Iris pigment epithelial cell (primary cell): Measurements from ENCODE around the gene GDA.

Experiments
- DNase-seq: peaks from one replicate; pipeline ENCODE4 v3.0.0-alpha.2; 2011; ENCODE audit warnings: low read depth

Gene GDA

DNA sequence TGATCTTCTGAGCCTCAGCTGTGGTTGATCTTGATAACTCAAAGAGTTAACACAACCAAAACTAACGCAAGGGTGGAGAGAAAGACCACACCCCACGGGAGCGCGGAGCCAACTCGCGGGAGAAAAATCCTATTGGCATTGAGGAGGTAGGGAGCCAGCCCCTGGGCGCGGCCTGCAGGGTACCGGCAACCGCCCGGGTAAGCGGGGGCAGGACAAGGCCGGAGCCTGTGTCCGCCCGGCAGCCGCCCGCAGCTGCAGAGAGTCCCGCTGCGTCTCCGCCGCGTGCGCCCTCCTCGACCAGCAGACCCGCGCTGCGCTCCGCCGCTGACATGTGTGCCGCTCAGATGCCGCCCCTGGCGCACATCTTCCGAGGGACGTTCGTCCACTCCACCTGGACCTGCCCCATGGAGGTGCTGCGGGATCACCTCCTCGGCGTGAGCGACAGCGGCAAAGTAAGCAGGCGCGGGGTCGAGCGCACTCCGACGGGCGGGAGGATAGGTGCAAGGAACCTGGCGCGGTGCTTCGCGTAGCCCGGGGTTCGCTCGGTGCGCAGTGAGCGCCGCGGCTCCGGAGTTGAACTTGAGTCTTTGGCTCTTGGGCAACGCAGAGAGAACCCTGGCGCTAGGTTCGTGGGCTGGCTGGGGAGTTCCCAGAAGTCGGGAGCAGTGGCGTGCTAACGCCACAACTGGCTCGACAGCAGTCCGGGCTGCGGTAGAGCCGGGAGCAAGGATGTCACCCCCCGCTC lies at the start of gene GDA:
GDA (plus strand) TSS at position 210 of the 745 bp plus-strand sequence; CDS start at position 330, 120 bp downstream.
- DNase-seq: no peak

- DNase-seq: no peak
These were observed 46.7 kb upstream of the GDA start for GRCh38 chr9:72102520-72102919.

DNA sequence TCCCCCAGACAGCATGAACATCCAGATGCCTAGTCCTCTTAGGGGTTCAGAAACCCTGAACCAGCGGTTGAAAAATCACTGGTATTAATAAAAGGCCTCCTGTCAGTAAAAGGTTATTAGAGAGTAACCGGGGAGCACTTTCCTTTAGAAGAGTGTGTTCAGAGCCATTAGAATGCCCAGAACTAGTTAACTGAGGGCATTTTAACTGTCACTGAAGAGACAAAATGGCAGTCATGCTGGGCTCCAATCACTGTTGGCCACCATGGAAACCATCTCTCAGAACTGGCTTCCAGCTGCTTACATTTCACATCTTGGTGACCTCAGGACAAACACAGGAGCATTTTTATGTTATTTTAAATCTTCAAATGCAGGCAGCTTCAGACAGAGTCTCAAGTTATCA lies 36.2 kb upstream of the GDA start:
- no peak for DNase-seq

DNA sequence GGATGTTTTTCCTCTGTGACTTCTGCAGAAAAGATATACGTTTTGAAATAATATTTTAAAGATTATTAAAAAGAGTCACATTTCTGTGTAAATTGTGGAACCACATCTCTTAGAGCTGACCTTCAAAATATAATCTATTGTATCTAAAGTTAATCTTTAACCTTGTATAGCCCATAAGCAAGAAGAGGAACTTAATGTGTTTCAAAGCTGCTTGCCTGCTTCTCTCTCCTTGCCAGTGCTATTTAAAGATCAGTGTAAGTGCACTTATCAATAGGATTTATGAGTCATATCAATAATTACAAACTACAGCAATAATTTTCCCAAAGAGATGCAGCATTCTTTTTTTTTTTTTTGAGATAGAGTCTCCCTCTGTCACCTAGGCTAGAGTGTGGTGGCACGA lies 29.4 kb upstream of the GDA start:
- DNase-seq: no peak

DNA sequence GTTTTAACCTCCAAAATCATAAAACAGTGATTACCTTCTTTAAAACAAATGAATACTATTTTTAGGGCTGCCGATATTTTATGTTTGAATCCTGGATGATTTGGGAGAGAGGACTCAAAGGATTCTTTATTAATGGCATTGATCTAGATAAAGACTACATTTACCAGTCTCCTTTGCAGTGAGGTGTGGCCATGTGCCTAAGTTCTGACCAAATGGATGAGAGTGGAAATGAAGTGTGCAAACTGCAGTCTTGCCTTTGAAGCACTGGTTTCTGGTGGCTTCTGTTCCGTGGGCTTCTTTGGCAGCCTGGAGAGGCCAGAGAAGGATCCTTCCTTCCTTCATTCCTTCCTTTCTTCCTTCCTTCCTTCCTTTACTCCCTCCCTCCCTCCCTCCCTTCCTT lies 24.3 kb upstream of the GDA start:
- DNase-seq: no peak

- no peak for DNase-seq
These were observed 21.5 kb upstream of the GDA start for GRCh38 chr9:72127753-72128152.

DNA sequence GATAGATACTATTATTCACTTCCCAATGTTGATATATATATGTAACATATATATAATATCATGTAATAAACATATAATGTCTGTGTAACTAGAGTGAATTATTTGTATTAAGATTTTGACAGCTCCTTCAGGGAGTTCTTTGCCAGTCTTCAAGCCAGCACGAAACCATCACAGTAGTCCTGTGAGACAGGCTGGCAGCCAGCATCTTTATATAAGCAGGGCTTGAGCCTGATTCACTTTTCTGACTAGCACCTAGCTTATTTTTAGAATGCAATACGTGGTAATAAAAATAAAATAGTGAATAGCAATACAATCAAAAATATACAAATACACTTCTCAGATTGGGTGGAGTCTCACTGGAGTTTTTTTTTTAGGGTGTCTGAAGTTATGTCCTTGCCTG lies 20.7 kb upstream of the GDA start:
- DNase-seq: no peak

DNA sequence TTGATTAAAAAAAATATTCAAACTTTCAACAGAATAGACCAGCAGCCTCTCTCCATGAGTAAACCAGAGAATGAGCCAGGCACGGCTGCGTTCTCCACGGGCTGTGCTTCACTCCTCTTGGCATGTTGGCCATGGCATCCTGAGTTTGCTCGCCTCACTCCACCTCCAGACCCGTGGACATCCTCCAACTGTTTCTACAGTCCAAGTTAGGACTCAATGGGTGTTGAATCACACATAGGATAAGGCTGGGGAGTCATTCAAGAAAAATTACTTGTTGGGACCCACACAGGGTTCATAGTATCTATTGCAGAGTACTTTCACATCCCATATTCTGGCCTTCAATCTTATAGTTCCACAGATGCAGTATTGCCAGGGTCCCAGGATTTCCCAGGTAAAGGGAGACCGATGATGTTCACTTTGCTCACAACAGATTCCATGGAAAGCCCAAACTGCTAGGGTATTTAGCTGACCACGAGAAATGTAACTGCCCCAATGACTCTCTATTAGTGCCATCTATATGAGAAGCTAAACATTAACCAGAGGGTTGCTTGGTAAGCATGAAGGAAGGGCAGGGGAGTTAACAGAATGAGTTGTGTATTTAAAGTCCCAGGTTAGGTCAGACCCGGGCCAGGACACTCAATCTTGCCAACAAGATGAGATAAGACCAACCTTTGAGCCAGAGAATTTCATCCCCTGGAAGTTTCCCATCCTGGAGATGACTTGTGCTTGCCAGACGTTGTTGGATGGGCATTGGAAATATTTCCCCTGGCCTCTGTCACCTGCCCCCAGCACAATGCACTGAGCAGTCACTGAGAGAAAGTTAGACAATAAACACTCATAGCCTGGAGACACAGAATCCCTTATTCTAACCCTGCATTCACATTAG lies 19.7 kb upstream of the GDA start:
- no peak for DNase-seq

DNA sequence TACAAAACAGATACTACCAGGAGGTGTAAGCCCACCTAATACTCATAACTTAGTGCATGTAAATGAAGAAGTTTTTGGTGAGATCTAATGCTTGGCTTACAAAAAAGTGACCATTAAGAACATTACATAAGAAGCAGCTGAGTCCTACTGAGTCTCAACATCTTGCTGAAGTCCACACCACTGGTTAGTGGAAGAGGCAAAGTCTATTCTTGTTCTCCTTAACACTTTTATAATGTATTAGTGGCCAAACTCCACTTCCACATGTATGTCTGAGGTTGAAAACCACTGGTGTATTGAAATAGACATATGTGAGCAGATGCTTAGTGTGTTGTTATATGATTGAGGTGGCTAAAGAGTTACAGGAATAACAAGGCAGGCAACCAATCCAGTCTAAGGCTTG lies 18.9 kb upstream of the GDA start:
- DNase-seq: no peak

- no peak for DNase-seq
These were observed 18.0 kb upstream of the GDA start for GRCh38 chr9:72131206-72131605.

DNA sequence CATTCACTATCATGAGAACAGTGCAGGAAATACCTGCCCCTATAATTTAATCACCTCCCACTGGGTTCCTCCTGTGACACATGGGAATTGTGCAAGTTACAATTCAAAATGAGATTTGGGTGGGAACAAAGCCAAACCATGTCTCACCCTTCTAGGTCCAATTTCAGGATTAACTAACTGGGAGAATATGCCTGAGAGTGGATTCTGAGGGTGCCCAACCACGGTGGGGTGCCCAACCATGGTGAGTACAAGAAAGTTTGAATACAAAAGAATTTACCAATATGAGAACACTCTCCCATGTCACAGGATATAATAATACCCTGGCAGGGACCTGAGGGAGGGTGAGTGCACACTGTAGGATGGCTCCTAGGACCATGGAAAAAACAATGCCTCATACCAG lies 17.2 kb upstream of the GDA start:
- peak; percentile 2 for DNase-seq

DNA sequence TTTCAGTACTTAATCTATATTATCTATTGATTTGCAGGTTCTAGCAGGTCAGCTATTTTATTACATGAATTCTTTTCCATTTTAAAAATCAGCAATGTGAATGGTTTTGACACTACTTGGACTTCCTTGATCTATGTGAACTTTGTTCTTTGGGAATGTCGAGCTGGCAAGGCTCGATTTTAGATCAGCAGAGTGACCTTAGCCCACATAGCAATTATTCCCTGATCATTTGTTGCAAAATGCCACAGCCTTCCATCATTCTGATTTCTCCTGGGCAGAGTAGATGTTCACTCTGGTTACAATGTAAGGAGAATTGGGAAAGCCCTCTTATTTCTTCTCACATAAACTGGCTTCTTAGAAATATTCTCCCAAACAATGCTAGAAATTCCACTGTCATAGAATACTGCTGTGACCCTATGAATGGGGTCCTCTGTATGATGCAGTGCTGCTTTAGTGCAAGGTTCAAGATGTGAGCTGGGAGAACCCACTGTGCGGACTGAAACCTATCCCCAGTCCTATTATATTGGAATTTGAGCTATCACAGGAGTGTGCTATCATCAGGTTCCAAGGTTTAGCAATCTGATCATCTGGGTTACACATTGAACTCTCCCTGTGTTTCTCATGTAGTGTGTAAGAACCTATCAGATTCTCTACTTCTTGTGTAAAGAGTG lies 15.7 kb upstream of the GDA start:
- no peak for DNase-seq

DNA sequence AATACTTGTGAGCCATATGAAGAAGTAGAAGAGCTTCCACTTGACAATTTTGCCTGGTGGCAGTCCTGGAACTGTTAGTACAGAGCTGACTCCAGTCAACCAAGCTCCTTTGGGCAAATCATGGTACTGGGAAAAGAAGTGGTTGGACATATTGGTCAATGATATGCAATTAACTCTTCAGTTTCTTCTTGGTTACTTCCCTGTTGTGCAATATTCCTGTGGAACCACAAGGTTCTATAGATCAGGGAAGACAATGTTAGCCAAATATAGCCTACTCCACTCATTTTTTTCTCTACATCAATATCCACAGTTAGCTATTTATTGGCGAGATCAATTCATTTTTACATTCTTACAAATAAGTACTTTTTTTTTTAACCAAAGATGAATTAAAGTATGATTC lies 14.4 kb upstream of the GDA start:
- no peak for DNase-seq

- no peak for DNase-seq
These were observed 11.4 kb upstream of the GDA start for GRCh38 chr9:72137697-72138365.

GRCh38 chr9:72139226-72139625 lies 10.0 kb upstream of the GDA start:
- DNase-seq: no peak

GRCh38 chr9:72140586-72140985 lies 8.7 kb upstream of the GDA start:
- DNase-seq: no peak

- DNase-seq: no peak
These were observed 7.8 kb upstream of the GDA start for GRCh38 chr9:72141484-72141883.

- DNase-seq: no peak
These were observed 4.3 kb upstream of the GDA start for GRCh38 chr9:72144756-72145492.

- no peak for DNase-seq
These were observed 3.3 kb upstream of the GDA start for GRCh38 chr9:72145733-72146505.

- no peak for DNase-seq
These were observed 1.6 kb upstream of the GDA start for GRCh38 chr9:72147676-72148075.

DNA sequence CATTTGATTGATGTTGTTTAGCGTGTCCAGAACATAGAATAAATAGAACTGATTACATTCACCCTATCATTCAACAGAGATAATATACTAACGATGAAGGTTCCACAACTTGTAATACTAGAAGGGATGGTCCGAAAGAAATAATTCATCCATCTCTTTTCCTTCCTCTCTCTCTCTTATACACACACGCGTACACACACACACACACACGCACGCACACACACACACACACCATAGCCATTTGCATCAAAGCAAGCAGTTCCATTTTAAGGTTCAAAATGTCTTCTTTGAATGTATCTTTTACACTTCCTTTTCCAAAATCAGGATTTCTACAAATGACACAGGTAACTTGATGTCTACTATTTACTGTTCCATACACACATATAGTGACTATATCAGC lies 887 bp downstream of the GDA start:
- DNase-seq: no peak
